Germinal center (tissue), 1 donor: ENCODE results near the gene LSP1.

ENCODE experiments used
- DNase-seq: peaks from one replicate; pipeline ENCODE4 v3.0.0; 2012; ENCODE audit warnings: mixed read lengths, low spot score

LSP1 gene

GRCh38 chr11:1837171-1838076, 15.5 kb upstream of the LSP1 start:
- DNase-seq: peak; percentile 89

- no peak for DNase-seq
These were observed 14.8 kb upstream of the LSP1 start for GRCh38 chr11:1838077-1838425.

GRCh38 chr11:1838426-1839144, 14.3 kb upstream of the LSP1 start, which contains the start of gene TNNI2:
TSS of gene TNNI2 (plus strand) at chr11:1838981. CDS start at chr11:1839697, 716 bp downstream.
- DNase-seq: no peak

GRCh38 chr11:1839204-1839923, 13.5 kb upstream of the LSP1 start:
- no peak for DNase-seq

GRCh38 chr11:1839924-1840779, 12.7 kb upstream of the LSP1 start:
- peak; percentile 79 for DNase-seq

GRCh38 chr11:1840780-1841480, 12.0 kb upstream of the LSP1 start:
- no peak for DNase-seq

- no peak for DNase-seq
These were observed 11.3 kb upstream of the LSP1 start for GRCh38 chr11:1841511-1842148.

GRCh38 chr11:1842149-1843097, 10.5 kb upstream of the LSP1 start:
- DNase-seq: no peak

- DNase-seq: no peak
These were observed 9.8 kb upstream of the LSP1 start for GRCh38 chr11:1843098-1843473.

GRCh38 chr11:1843796-1844195, 9.1 kb upstream of the LSP1 start:
- DNase-seq: no peak

GRCh38 chr11:1844221-1845094, 8.4 kb upstream of the LSP1 start:
- DNase-seq: no peak

- no peak for DNase-seq
These were observed 7.8 kb upstream of the LSP1 start for GRCh38 chr11:1845095-1845429.

- DNase-seq: no peak
These were observed 7.1 kb upstream of the LSP1 start for GRCh38 chr11:1845561-1846452.

- DNase-seq: no peak
These were observed 6.4 kb upstream of the LSP1 start for GRCh38 chr11:1846453-1846932.

- no peak for DNase-seq
These were observed 5.7 kb upstream of the LSP1 start for GRCh38 chr11:1847006-1847735.

- DNase-seq: no peak
These were observed 4.8 kb upstream of the LSP1 start for GRCh38 chr11:1847926-1848639.
